SK-N-SH (cell line): ENCODE measurements around the gene UCHL5.

Experiments
- POLR2AphosphoS5 ChIP-seq: IDR thresholded peaks from 2 replicates; pipeline ENCODE4 v1.6.1; 2012; ENCODE audit warnings: low read depth, low read length
- USF1 ChIP-seq: IDR thresholded peaks from 2 replicates; pipeline ENCODE4 v1.4.0; 2012; ENCODE audit warnings: low read depth, borderline replicate concordance

- TF ChIP-seq POLR2AphosphoS5 (no peak), USF1 (no peak)
Measured at GRCh38 chr1:193087893-193088292, 28.7 kb upstream of the UCHL5 start.
